ENCODE measurements around the gene RPL6. TPM values are rescaled to one million over a fixed set of nuclear protein-coding genes. Genes with fewer than 3 reads are reported as not detected.
"Not testable (repeated sequence)": the region's sequence is repeated elsewhere in the genome, so short reads cannot be mapped to it uniquely, and the experiment has no call there.

The RPL6 gene
- total RNA-seq, 3 donors from 2014 or later, result 1,571 to 1,840 (median 1,826) TPM

DNA sequence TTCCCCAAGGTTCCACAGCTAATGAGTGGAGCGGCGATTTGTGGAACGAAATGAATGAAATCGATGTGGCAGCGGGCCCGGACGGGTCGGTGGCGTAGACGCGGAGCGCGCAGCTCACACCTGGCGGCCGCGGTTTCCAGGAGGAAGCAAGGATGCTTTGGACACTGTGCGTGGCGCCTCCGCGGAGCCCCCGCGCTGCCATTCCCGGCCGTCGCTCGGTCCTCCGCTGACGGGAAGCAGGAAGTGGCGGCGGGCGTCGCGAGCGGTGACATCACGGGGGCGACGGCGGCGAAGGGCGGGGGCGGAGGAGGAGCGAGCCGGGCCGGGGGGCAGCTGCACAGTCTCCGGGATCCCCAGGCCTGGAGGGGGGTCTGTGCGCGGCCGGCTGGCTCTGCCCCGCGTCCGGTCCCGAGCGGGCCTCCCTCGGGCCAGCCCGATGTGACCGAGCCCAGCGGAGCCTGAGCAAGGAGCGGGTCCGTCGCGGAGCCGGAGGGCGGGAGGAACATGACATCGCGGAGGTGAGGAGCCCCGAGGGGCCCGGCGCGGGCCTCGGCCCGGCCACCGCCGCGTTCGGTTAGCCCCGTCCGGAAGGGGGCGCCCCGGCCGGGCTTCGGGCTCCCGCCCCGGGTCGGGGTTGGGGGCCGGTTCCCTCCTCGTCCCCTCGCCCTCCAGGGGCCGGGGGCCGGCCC is 9.3 kb upstream of the RPL6 start, which contains the start of gene PTPN11:
Gene PTPN11 (plus strand): TSS at position 340 of the 689 bp plus-strand sequence. CDS start 165 bp downstream, at position 505.
- H3K27me3 ChIP-seq, result no peaks in the 10 kb centered on the region
- no peaks in the 10 kb centered on the region for H3K9me3 ChIP-seq
- peak within 1 kb of the TSS; percentile 96 to 100 for H3K27ac ChIP-seq
- H3K4me3 ChIP-seq, result peak within 1 kb of the TSS; percentile 90 to 100 (median 93)
- TF ChIP-seq POLR2AphosphoS5 (IDR thresholded peaks at IDR 0.05) (peak; percentile 93 to 97 (median 96)), CTCF (IDR thresholded peaks at IDR 0.05) (peak in 1 of 3 donors; percentile 10), POLR2A (IDR thresholded peaks at IDR 0.05) (peak; percentile 82)
- H3K4me1 ChIP-seq, result no peaks in the 10 kb centered on the region
- intact Hi-C loops (cut with DNase I; ENCODE audit: low total_unique reads), result no loop called here
- peak; percentile 85 to 88 for DNase-seq (ENCODE audit: low spot score in 2 of 2)
- H3K36me3 ChIP-seq, result no peaks in the 10 kb centered on the region

DNA sequence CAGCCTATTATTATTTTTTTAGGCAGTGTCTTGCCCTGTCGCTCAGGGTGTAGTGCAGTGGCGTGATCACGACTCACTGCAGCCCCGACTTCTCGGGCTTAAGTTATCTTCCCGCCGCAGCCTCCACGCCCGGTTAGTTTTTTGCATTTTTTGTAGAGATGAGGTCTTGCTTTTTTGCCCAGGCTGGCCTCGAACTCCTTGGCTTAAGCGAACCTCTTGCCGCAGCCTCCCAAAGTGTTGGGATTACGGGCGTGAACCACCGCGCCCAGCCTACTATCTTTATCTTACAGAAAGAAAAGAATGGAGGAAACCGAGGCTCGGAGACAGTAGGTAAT is 8.8 kb upstream of the RPL6 start:
- Histone ChIP-seq H3K36me3 (no peaks in the 10 kb centered on the region), H3K27me3 (no peaks in the 10 kb centered on the region), H3K9me3 (no peaks in the 10 kb centered on the region), H3K27ac (peak overlapping the region; percentile 96 to 100), H3K4me3 (peak overlapping the region; percentile 90 to 100 (median 93)), H3K4me1 (no peaks in the 10 kb centered on the region)
- no peak for TF ChIP-seq CTCF (IDR thresholded peaks at IDR 0.05)
- TF ChIP-seq POLR2AphosphoS5 (IDR thresholded peaks at IDR 0.05), result no peak
- TF ChIP-seq POLR2A (IDR thresholded peaks at IDR 0.05), result no peak
- no peak for DNase-seq (ENCODE audit: low spot score in 2 of 2)
- intact Hi-C loops (cut with DNase I; ENCODE audit: low total_unique reads), result no loop called here

DNA sequence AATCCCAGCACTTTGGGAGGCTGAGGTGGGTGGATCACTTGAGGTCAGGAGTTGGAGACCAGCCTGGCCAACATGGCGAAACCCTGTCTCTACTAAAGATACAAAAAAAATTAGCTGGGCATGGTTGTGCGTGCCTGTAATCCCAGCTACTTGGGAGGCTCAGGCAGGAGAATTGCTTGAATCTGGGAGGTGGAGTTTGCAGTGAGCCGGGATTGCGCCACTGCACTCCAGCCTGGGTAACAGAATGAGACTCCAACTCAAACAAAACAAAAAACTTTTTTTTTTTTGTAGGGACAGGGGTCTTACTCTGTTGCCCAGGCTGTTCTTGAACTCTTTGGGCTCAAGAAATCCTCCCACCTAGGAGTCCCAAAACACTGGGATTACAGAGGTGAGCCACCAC is 6.1 kb upstream of the RPL6 start:
- H3K9me3 ChIP-seq; DNase-seq (ENCODE audit: low spot score in 2 of 2); H3K27ac ChIP-seq; H3K27me3 ChIP-seq; H3K4me1 ChIP-seq; H3K36me3 ChIP-seq; H3K4me3 ChIP-seq; intact Hi-C loops (cut with DNase I; ENCODE audit: low total_unique reads): not testable (repeated sequence)

- no peak overlapping the region for H3K4me3 ChIP-seq
- no peak for TF ChIP-seq CTCF (IDR thresholded peaks at IDR 0.05)
- no peak for TF ChIP-seq POLR2AphosphoS5 (IDR thresholded peaks at IDR 0.05)
- TF ChIP-seq POLR2A (IDR thresholded peaks at IDR 0.05), result no peak
- no peaks in the 10 kb centered on the region for H3K27me3 ChIP-seq
- no peaks in the 10 kb centered on the region for H3K4me1 ChIP-seq
- DNase-seq (ENCODE audit: low spot score in 2 of 2), result no peak
- no peak overlapping the region for H3K27ac ChIP-seq
- no peaks in the 10 kb centered on the region for H3K9me3 ChIP-seq
- intact Hi-C loops (cut with DNase I; ENCODE audit: low total_unique reads), result no loop called here
- no peaks in the 10 kb centered on the region for H3K36me3 ChIP-seq
Observed at GRCh38 chr12:112413855-112414625, 4.6 kb upstream of the RPL6 start.

GRCh38 chr12:112409906-112410244 is 470 bp upstream of the RPL6 start:
- Histone ChIP-seq H3K4me1 (no peaks in the 10 kb centered on the region), H3K27me3 (no peaks in the 10 kb centered on the region), H3K9me3 (no peaks in the 10 kb centered on the region), H3K27ac (no peak overlapping the region), H3K4me3 (peak overlapping the region in 2 of 3 donors; percentile 72 to 90), H3K36me3 (peaks cover 11% of the 10 kb centered on the region)
- intact Hi-C loops (cut with DNase I; ENCODE audit: low total_unique reads), result no loop called here
- no peak for DNase-seq (ENCODE audit: low spot score in 2 of 2)
- TF ChIP-seq POLR2AphosphoS5 (IDR thresholded peaks at IDR 0.05), result no peak
- no peak for TF ChIP-seq CTCF (IDR thresholded peaks at IDR 0.05)
- TF ChIP-seq POLR2A (IDR thresholded peaks at IDR 0.05), result no peak
